Activated naive CD4-positive, alpha-beta T cell treated with anti-CD3 and anti-CD28 coated beads for 36 hours (primary cell): Measurements from ENCODE around the gene PHYHD1. TPM values are rescaled to one million over a fixed set of nuclear protein-coding genes. Genes with fewer than 3 reads are reported as not detected.
"Not testable (repeated sequence)": the region's sequence is repeated elsewhere in the genome, so short reads cannot be mapped to it uniquely, and the experiment has no call there.

ENCODE experiments used
- CTCF ChIA-PET: fragments of 350-600 bp; sonication (Branson Sonifier 250); formaldehyde crosslinking; loops from one replicate; lab custom pipeline; 2021; ENCODE audit warnings: antibody characterized with exemption; lab: Charles Lee
- DNase-seq: peaks from one replicate; pipeline ENCODE4 v3.0.0-alpha.2; 2020
- H3K27ac Mint-ChIP-seq: one replicate; pipeline ENCODE4 v1.8.0; 2021; ENCODE audit warnings: mild to moderate bottlenecking, mixed read lengths
- H3K27me3 Mint-ChIP-seq: one replicate; pipeline ENCODE4 v1.8.0; 2021; ENCODE audit warnings: low read depth, mixed read lengths
- H3K36me3 Mint-ChIP-seq: one replicate; pipeline ENCODE4 v1.8.0; 2021; ENCODE audit warnings: low read depth, mixed read lengths
- H3K4me1 Mint-ChIP-seq: one replicate; pipeline ENCODE4 v1.8.0; 2021; ENCODE audit warnings: low read depth, mixed read lengths
- H3K4me3 Mint-ChIP-seq: one replicate; pipeline ENCODE4 v1.8.0; 2021; ENCODE audit warnings: mild to moderate bottlenecking, moderate library complexity, mixed read lengths
- H3K9me3 Mint-ChIP-seq: one replicate; pipeline ENCODE4 v1.8.0; 2021; ENCODE audit warnings: mixed read lengths
- intact Hi-C: fragments of 100-400 bp; cut with micrococcal nuclease; formaldehyde crosslinking; loops from one replicate; pipeline ENCODE4 v1.15.1; 2023
- total RNA-seq, 2 experiments: library from RNA; stranded (reverse); gene quantifications; one replicate each; pipeline ENCODE4 v1.2.3, GENCODE V29; 2021

PHYHD1 gene
- total RNA-seq, 2 experiments from 2014 or later: 0.44 to 0.50 TPM

DNA sequence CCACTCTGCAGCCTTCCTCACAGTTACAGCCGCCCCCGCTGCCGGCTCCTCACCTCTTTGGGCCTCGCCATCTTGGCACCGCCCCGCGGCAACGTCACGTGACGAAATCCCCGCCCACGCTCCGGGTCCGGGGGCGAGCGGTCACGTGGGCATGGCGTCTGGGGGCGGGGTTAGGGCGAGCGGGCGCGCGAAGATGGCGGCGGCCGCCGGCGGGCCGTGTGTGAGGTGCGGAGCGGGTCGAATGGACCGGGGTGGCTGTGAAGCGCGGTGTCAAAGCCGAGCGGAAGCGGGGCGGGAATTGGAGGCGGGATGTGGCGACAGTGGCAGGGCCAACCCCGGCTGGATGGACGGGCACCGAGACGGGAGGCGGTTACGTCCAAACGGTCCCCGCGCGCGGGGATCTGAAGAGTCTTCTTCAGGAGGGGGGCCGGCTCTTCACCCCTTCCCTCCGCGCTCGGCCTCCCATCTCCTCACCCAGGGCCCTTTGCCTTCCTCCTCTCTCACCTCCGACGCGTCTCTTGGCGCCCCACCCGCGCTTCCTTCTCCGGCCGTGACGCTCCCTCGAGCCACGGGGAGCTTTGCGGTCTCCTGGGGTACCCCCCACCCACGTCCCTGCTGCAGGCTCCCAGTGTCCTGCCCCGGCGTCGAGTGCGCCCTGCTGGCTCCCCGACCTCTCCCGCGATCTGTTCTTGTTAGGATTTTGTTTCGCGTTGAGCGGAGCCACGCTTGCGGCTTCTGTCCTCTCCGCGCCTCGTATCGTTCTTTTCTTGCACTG is 26.9 kb downstream of the PHYHD1 start, which contains the start of the genes DOLK and NUP188:
Gene DOLK, minus strand, starts transcription at position 77 of the 775 bp plus-strand sequence. CDS start 300 bp downstream, outside the sequence.
Gene NUP188, plus strand, starts transcription at position 173 of the 775 bp plus-strand sequence. Its CDS starts 21 bp downstream, at position 194.
- Mint-ChIP-seq H3K36me3 (peaks cover 28% of the 10 kb centered on the region), H3K9me3 (no peaks in the 10 kb centered on the region), H3K4me3 (peak within 1 kb of the TSS; percentile 97), H3K27me3 (no peaks in the 10 kb centered on the region), H3K27ac (peak within 1 kb of the TSS; percentile 94), H3K4me1 (peaks cover 33% of the 10 kb centered on the region)
- CTCF ChIA-PET: interaction anchor here (0.9 kb wide), 1 partner anchor 19 kb away, joined by 3 read pairs; no protein-coding TSS in a partner anchor
- intact Hi-C loops: loop anchor here (1.0 to 5.0 kb wide), 5 partner anchors 66 to 258 kb away; partner anchors contain the start of genes DOLPP1, KYAT1, MIGA2 and SET
- peak; percentile 98 for DNase-seq

DNA sequence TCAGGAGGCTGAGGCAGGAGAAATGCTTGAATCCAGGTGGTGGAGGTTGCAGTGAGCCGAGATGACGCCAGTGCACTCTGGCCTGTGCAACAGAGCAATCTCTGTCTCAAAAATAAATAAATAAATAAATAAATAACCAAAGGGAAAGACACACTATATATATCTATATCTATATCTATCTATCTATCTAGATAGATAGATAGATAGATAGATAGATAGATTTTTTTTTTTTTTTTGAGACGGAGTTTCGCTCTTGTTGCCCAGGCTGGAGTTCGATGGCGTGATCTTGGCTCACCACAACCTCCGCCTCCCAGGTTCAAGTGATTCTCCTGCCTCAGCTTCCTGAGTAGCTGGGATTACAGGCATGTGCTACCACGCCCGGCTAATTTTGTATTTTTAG is 40.6 kb downstream of the PHYHD1 start:
- H3K27me3 Mint-ChIP-seq, H3K4me3 Mint-ChIP-seq, H3K4me1 Mint-ChIP-seq, H3K9me3 Mint-ChIP-seq, CTCF ChIA-PET, H3K27ac Mint-ChIP-seq, DNase-seq, intact Hi-C loops: not testable (repeated sequence)
- peaks cover 30% of the 10 kb centered on the region for H3K36me3 Mint-ChIP-seq

DNA sequence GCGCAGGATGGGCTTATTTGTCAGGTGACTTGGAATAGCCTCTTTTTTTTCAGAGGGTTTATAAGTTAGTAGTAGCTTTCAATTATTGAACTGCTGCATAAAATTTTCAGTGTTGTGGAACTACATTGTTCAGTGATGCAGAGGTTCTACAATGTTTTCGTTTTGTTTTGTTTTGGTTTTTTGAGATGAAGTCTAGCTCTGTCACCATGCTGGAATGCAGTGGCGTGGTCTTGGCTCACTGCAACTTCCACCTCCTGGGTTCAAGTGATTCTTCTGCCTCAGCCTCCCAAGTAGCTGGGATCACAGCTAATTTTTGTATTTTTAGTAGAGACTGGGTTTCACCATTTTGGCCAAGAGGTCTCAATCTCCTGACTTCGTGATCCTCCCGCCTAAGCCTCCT is 48.7 kb downstream of the PHYHD1 start:
- CTCF ChIA-PET: interaction anchor here (1.0 kb wide), 1 partner anchor 13 kb away, joined by 3 read pairs; no protein-coding TSS in a partner anchor
- Mint-ChIP-seq H3K9me3 (no peaks in the 10 kb centered on the region), H3K36me3 (peaks cover 43% of the 10 kb centered on the region), H3K4me1 (peaks cover 3% of the 10 kb centered on the region), H3K27ac (no peak overlapping the region), H3K27me3 (no peaks in the 10 kb centered on the region), H3K4me3 (no peak overlapping the region)
- intact Hi-C loops: no loop called here
- no peak for DNase-seq

GRCh38 chr9:128972956-128973355 is 52.2 kb downstream of the PHYHD1 start:
- Mint-ChIP-seq H3K36me3 (peaks cover 53% of the 10 kb centered on the region), H3K9me3 (no peaks in the 10 kb centered on the region), H3K27me3 (no peaks in the 10 kb centered on the region), H3K4me3 (no peak overlapping the region), H3K27ac (no peak overlapping the region), H3K4me1 (no peaks in the 10 kb centered on the region)
- intact Hi-C loops: no loop called here
- DNase-seq: no peak
- CTCF ChIA-PET: interaction anchor here (0.9 kb wide), 1 partner anchor 33 kb away, joined by 5 read pairs; no protein-coding TSS in a partner anchor

- CTCF ChIA-PET: no interaction called here
- no peak overlapping the region for H3K27ac Mint-ChIP-seq
- H3K4me3 Mint-ChIP-seq: no peak overlapping the region
- H3K27me3 Mint-ChIP-seq: no peaks in the 10 kb centered on the region
- H3K4me1 Mint-ChIP-seq: no peaks in the 10 kb centered on the region
- intact Hi-C loops: no loop called here
- no peaks in the 10 kb centered on the region for H3K9me3 Mint-ChIP-seq
- peaks cover 50% of the 10 kb centered on the region for H3K36me3 Mint-ChIP-seq
- no peak for DNase-seq
Measured at GRCh38 chr9:128979111-128979510, 58.3 kb downstream of the PHYHD1 start.

DNA sequence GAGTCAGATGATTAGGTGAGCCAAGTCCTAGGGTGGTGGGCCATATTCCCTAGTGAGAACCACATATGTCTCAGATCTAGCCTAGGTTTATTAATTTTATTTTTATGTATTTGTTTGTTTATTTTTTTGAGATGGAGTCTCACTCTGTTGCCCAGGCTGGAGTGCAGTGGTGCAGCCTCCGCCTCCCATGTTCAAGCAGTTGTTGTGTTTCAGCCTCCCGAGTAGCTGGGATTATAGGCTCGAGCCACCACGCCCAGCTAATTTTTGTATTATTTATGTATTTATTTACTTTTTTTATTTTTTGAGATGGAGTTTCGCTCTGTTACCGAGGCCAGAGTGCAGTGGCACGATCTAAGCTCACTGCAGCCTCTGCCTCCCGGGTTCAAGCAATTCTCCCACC is 62.8 kb downstream of the PHYHD1 start:
- Mint-ChIP-seq H3K27ac (no peak overlapping the region), H3K27me3 (no peaks in the 10 kb centered on the region), H3K4me1 (no peaks in the 10 kb centered on the region), H3K36me3 (peaks cover 50% of the 10 kb centered on the region), H3K9me3 (no peaks in the 10 kb centered on the region), H3K4me3 (no peak overlapping the region)
- intact Hi-C loops: no loop called here
- CTCF ChIA-PET: no interaction called here
- DNase-seq: no peak

GRCh38 chr9:128986671-128987070 is 65.9 kb downstream of the PHYHD1 start:
- no peak for DNase-seq
- Mint-ChIP-seq H3K36me3 (peaks cover 41% of the 10 kb centered on the region), H3K4me1 (no peaks in the 10 kb centered on the region), H3K9me3 (no peaks in the 10 kb centered on the region), H3K27me3 (no peaks in the 10 kb centered on the region), H3K4me3 (no peak overlapping the region), H3K27ac (no peak overlapping the region)
- CTCF ChIA-PET: no interaction called here
- intact Hi-C loops: no loop called here

DNA sequence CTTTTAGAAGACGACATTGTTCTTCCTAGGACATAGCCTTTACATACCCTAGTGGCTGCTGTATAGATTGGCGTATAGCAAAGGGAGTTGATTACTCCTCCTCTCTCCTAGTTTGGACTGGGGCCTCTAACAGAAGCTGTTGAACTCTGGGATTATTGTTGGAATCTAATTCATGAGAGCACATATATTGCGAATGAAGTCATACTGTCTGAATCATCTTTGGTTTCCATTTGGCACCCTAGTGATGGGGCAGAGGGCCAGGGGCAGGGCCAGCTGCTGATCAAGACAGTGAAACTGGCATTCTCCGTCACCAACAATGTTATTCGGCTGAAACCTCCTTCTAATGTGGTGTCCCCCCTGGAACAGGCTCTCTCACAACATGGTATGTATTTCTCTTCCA is 67.0 kb downstream of the PHYHD1 start:
- DNase-seq: no peak
- Mint-ChIP-seq H3K9me3 (no peaks in the 10 kb centered on the region), H3K36me3 (peaks cover 37% of the 10 kb centered on the region), H3K27me3 (no peaks in the 10 kb centered on the region), H3K4me3 (no peak overlapping the region), H3K27ac (no peak overlapping the region), H3K4me1 (no peaks in the 10 kb centered on the region)
- CTCF ChIA-PET: no interaction called here
- intact Hi-C loops: no loop called here

Other genes starting within 250 kb of the PHYHD1 start
- 100 to 1,000 TPM; 669 to 771 TPM for gene SET, start 231.8 kb upstream of the PHYHD1 start, total RNA-seq
- 1 to 10 TPM; 6.3 to 7.3 TPM for gene PKN3, start 218.5 kb upstream of the PHYHD1 start, total RNA-seq
- gene ZDHHC12, start 196.9 kb upstream of the PHYHD1 start, total RNA-seq: 10 to 100 TPM; 50.9 to 53.1 TPM
- gene ZER1, start 149.1 kb upstream of the PHYHD1 start, total RNA-seq: 10 to 100 TPM in 1 of 2 experiments, 1 to 10 TPM in 1; 9.9 to 11.0 TPM
- gene TBC1D13, start 133.7 kb upstream of the PHYHD1 start, total RNA-seq: 1 to 10 TPM; 8.3 to 9.0 TPM
- 10 to 100 TPM in 1 of 2 experiments, 1 to 10 TPM in 1; 9.9 to 10.3 TPM for gene ENDOG, start 102.5 kb upstream of the PHYHD1 start, total RNA-seq
- 10 to 100 TPM; 72.9 to 82.3 TPM for gene SPOUT1, start 91.2 kb upstream of the PHYHD1 start, total RNA-seq
- gene KYAT1, start 39.0 kb upstream of the PHYHD1 start, total RNA-seq: 10 to 100 TPM; 29.6 to 33.6 TPM
- gene LRRC8A, start 38.8 kb upstream of the PHYHD1 start, total RNA-seq: 10 to 100 TPM; 13.1 to 13.2 TPM
- gene DOLK, start 26.6 kb downstream of the PHYHD1 start, total RNA-seq: 1 to 10 TPM; 2.5 to 2.7 TPM
- 100 to 1,000 TPM; 101 to 112 TPM for gene NUP188, start 26.7 kb downstream of the PHYHD1 start, total RNA-seq
- 10 to 100 TPM; 38.0 to 38.2 TPM for gene SH3GLB2, start 107.3 kb downstream of the PHYHD1 start, total RNA-seq
- gene MIGA2, start 115.6 kb downstream of the PHYHD1 start, total RNA-seq: 10 to 100 TPM; 36.3 to 42.7 TPM
- gene DOLPP1, start 160.1 kb downstream of the PHYHD1 start, total RNA-seq: 10 to 100 TPM; 15.5 to 19.9 TPM
- gene CRAT, start 189.8 kb downstream of the PHYHD1 start, total RNA-seq: 10 to 100 TPM; 15.0 to 15.8 TPM
- gene PTPA, start 190.4 kb downstream of the PHYHD1 start, total RNA-seq: 10 to 100 TPM; 83.0 to 94.5 TPM